Mucosa of descending colon (tissue), 3 donors: ENCODE measurements around the gene FARP2. TPM values are rescaled to one million over a fixed set of nuclear protein-coding genes. Genes with fewer than 3 reads are reported as not detected.

Source experiments
- ATAC-seq: fragments of 200-7000 bp; cut with Tn5 transposase; one replicate; pipeline ENCODE4 v1.9.1; 2020; ENCODE audit warnings: mild to moderate bottlenecking, moderate library complexity
- DNase-seq, 3 donors: peaks; one replicate each; pipeline ENCODE4 v3.0.0-alpha.2; 2020
- H3K36me3 ChIP-seq: fragments of 200-600 bp; one replicate; pipeline ENCODE4 v1.8.0; 2021; ENCODE audit warnings: low read depth, mild to moderate bottlenecking
- H3K4me1 ChIP-seq: fragments of 200-600 bp; one replicate; pipeline ENCODE4 v1.8.0; 2021; ENCODE audit warnings: low read depth, mild to moderate bottlenecking
- H3K4me3 ChIP-seq: fragments of 200-600 bp; one replicate; pipeline ENCODE4 v1.8.0; 2021; ENCODE audit warnings: mild to moderate bottlenecking
- H3K9me3 ChIP-seq: fragments of 200-600 bp; one replicate; pipeline ENCODE4 v1.8.0; 2021; ENCODE audit warnings: mild to moderate bottlenecking
- intact Hi-C, 2 donors: fragments of 100-400 bp; cut with DNase I in 1 of 2; cut with micrococcal nuclease in 1 of 2; formaldehyde crosslinking; loops; one replicate each; pipeline versions ENCODE4 v1.11.0 to v1.11.1; 2022; cut with DNase I, micrococcal nuclease
- total RNA-seq, 3 donors: library from RNA; stranded (reverse); fragmentation: NEBNext Ultra II Directional in 2 of 3; extraction: Animal tissue kit (Norgen Biotek cat#: 25700) in 2 of 3; gene quantifications; one replicate each; pipeline versions ENCODE4 v1.2.1 to v1.2.4, GENCODE V29; 2021 to 2023
- TF ChIP-seq, protein P1 (sequence below): fragments of 200-600 bp; IDR thresholded peaks from one replicate; pipeline ENCODE4 v1.8.0; 2022; ENCODE audit warnings: antibody characterized with exemption, mild to moderate bottlenecking
- donor health status: DM: no; HTN: no; CAD: no; lungs with moderate emphysema.
- donor health status: DM: no; HTN: no; CAD: no.
- donor health status: DM: no; HTN: yes; CAD: no.

FARP2 gene
- total RNA-seq, 3 donors from 2014 or later, result 98.1 to 163 (median 109) TPM

GRCh38 chr2:241469746-241470145 lies 113.7 kb downstream of the FARP2 start:
- TF ChIP-seq, protein P1, sequence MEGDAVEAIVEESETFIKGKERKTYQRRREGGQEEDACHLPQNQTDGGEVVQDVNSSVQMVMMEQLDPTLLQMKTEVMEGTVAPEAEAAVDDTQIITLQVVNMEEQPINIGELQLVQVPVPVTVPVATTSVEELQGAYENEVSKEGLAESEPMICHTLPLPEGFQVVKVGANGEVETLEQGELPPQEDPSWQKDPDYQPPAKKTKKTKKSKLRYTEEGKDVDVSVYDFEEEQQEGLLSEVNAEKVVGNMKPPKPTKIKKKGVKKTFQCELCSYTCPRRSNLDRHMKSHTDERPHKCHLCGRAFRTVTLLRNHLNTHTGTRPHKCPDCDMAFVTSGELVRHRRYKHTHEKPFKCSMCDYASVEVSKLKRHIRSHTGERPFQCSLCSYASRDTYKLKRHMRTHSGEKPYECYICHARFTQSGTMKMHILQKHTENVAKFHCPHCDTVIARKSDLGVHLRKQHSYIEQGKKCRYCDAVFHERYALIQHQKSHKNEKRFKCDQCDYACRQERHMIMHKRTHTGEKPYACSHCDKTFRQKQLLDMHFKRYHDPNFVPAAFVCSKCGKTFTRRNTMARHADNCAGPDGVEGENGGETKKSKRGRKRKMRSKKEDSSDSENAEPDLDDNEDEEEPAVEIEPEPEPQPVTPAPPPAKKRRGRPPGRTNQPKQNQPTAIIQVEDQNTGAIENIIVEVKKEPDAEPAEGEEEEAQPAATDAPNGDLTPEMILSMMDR, result no peak
- intact Hi-C loops, result no loop called here

DNA sequence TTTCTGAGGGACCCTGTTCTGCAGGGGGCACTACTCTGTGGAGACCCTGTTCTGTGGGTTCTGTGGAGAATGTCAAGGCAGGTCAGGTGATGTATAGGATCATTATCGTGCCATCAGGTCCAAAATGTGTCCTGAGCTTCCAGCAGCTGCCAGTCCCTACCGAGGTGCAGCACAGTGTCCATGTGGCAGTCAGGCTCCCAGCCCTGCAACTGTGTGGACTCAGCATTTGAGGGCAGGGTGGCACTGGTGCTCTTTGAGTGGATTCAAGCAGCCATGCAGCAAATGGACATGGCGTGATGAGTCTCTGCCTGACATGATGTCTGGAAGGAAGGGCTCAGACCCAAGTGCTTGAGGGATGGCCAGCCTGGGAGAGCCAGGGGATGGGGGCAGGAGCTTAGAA lies 117.3 kb downstream of the FARP2 start:
- H3K4me3 ChIP-seq, result no peak overlapping the region
- H3K4me1 ChIP-seq, result no peaks in the 10 kb centered on the region
- no peak for DNase-seq
- intact Hi-C loops, result no loop called here
- no peaks in the 10 kb centered on the region for H3K9me3 ChIP-seq
- no peaks in the 10 kb centered on the region for H3K36me3 ChIP-seq
- no peak for ATAC-seq
- TF ChIP-seq, protein P1, result no peak

More at GRCh38 chr2:241469746-241470145, 113.7 kb downstream of the FARP2 start:
- Histone ChIP-seq H3K4me3 (no peak overlapping the region), H3K36me3 (no peaks in the 10 kb centered on the region), H3K4me1 (no peaks in the 10 kb centered on the region), H3K9me3 (no peaks in the 10 kb centered on the region)
- DNase-seq (no peak), ATAC-seq (no peak)

GRCh38 chr2:241475267-241475666 lies 119.2 kb downstream of the FARP2 start:
- DNase-seq (no peak), ATAC-seq (no peak)
- Histone ChIP-seq H3K36me3 (no peaks in the 10 kb centered on the region), H3K4me1 (no peaks in the 10 kb centered on the region), H3K9me3 (no peaks in the 10 kb centered on the region), H3K4me3 (no peak overlapping the region)
- TF ChIP-seq, protein P1, result no peak
- intact Hi-C loops, result no loop called here

DNA sequence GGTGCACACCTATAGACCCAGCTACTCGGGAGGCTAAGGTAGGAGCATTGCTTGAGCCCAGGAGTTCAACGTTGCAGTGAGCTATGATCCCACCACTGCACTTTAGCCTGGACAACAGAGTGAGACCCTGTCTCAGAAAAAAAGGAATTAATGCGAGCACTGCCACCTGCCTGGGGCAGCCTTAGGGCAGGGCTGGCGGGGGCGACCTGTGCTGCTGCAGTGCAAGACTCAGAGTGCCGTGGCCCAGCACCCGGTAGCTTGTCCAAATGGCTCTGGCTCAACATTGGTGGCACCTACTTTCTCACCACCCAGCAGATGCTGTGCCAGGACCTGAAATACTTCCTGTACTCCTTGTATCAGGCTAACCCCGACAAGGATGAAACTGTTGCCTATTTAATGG lies 122.1 kb downstream of the FARP2 start:
- H3K4me1 ChIP-seq, result no peaks in the 10 kb centered on the region
- H3K4me3 ChIP-seq, result no peak overlapping the region
- TF ChIP-seq, protein P1, result no peak
- H3K36me3 ChIP-seq, result no peaks in the 10 kb centered on the region
- H3K9me3 ChIP-seq, result no peaks in the 10 kb centered on the region
- no peak for ATAC-seq
- DNase-seq, result no peak
- intact Hi-C loops, result no loop called here

- no peaks in the 10 kb centered on the region for H3K4me1 ChIP-seq
- TF ChIP-seq, protein P1, result no peak
- H3K36me3 ChIP-seq, result no peaks in the 10 kb centered on the region
- H3K9me3 ChIP-seq, result no peaks in the 10 kb centered on the region
- DNase-seq, result no peak
- ATAC-seq, result no peak
- intact Hi-C loops, result no loop called here
- H3K4me3 ChIP-seq, result no peak overlapping the region
Measured at GRCh38 chr2:241479026-241479898, 123.2 kb downstream of the FARP2 start.
